IMR-90 (cell line): ENCODE data around the gene TMEM190. TPM values are rescaled to one million over a fixed set of nuclear protein-coding genes. Genes with fewer than 3 reads are reported as not detected.
"Not testable (repeated sequence)": the region's sequence is repeated elsewhere in the genome, so short reads cannot be mapped to it uniquely, and the experiment has no call there.

Source experiments
- ATAC-seq: fragments of 200-7000 bp; cut with Tn5 transposase; 2 replicates; pipeline ENCODE4 v1.9.1; 2020; ENCODE audit warnings: low read depth, mild to moderate bottlenecking, moderate library complexity
- BruUV-seq: library from RNA; stranded (reverse); fragments of 400-500 nt; replicated peaks from 2 replicates; lab custom pipeline; 2021; lab: Mats Ljungman, UMichigan
- CTCF ChIA-PET: fragments of 300-600 bp; formaldehyde crosslinking; extraction: SDS; loops from one replicate; lab custom pipeline; 2021; ENCODE audit warnings: antibody characterized with exemption; lab: Yijun Ruan, JAX
- POLR2A ChIA-PET: fragments of 300-600 bp; sonication (Branson Sonifier 250); formaldehyde crosslinking; loops from one replicate; lab custom pipeline; 2022; ENCODE audit warnings: antibody characterized with exemption; ENCODE audit not compliant: unreplicated experiment; lab: Charles Lee
- DNase-seq: peaks from one replicate; pipeline ENCODE4 v3.0.0; 2013
- H2AFZ ChIP-seq: replicated peaks from 2 replicates; pipeline ENCODE3; 2013; ENCODE audit warnings: low read length, mild to moderate bottlenecking; ENCODE audit not compliant: poor library complexity
- H2AK5ac ChIP-seq: 2 replicates; pipeline ENCODE4 v1.6.1; 2013; ENCODE audit warnings: low read depth, low read length, inconsistent platforms
- H2AK9ac ChIP-seq: replicated peaks from 2 replicates; pipeline ENCODE3; 2013; ENCODE audit warnings: mild to moderate bottlenecking, low read depth, low read length, moderate library complexity; ENCODE audit not compliant: poor library complexity
- H2BK120ac ChIP-seq: 2 replicates; pipeline ENCODE4 v1.6.1; 2013; ENCODE audit warnings: low read depth, low read length, inconsistent platforms
- H2BK15ac ChIP-seq: 3 replicates; pipeline ENCODE4 v1.6.1; 2013; ENCODE audit warnings: low read depth, low read length, inconsistent platforms
- H2BK20ac ChIP-seq: 2 replicates; pipeline ENCODE4 v1.6.1; 2013; ENCODE audit warnings: low read depth, mild to moderate bottlenecking, inconsistent platforms, low read length, moderate library complexity
- H2BK5ac ChIP-seq: 2 replicates; pipeline ENCODE4 v1.6.1; 2013; ENCODE audit warnings: mild to moderate bottlenecking, low read depth, low read length, inconsistent platforms; ENCODE audit not compliant: poor library complexity, severe bottlenecking
- H3K14ac ChIP-seq: replicated peaks from 2 replicates; pipeline ENCODE4 v1.6.1; 2013; ENCODE audit warnings: low read depth, low read length, inconsistent platforms
- H3K18ac ChIP-seq: 2 replicates; pipeline ENCODE4 v1.6.1; 2013; ENCODE audit warnings: low read depth, low read length, control low read depth
- H3K23ac ChIP-seq: 2 replicates; pipeline ENCODE4 v1.6.1; 2013; ENCODE audit warnings: low read depth, low read length, inconsistent platforms
- H3K27ac ChIP-seq: 2 replicates; pipeline ENCODE4 v1.5.1; 2013; ENCODE audit warnings: mild to moderate bottlenecking, control low read depth, low read length; ENCODE audit not compliant: insufficient read depth
- H3K27me3 ChIP-seq: 2 replicates; pipeline ENCODE4 v1.6.1; 2013; ENCODE audit warnings: low read length; ENCODE audit not compliant: control insufficient read depth, insufficient read depth
- H3K36me3 ChIP-seq: 2 replicates; pipeline ENCODE4 v1.6.1; 2013; ENCODE audit warnings: low read length, mixed read lengths; ENCODE audit not compliant: control insufficient read depth, insufficient read depth
- H3K4ac ChIP-seq: 2 replicates; pipeline ENCODE4 v1.6.1; 2013; ENCODE audit warnings: low read depth, low read length, inconsistent platforms
- H3K4me1 ChIP-seq: 2 replicates; pipeline ENCODE4 v1.6.1; 2013; ENCODE audit warnings: low read length, mixed read lengths; ENCODE audit not compliant: control insufficient read depth, insufficient read depth
- H3K4me2 ChIP-seq: 2 replicates; pipeline ENCODE4 v1.6.1; 2013; ENCODE audit warnings: low read depth, mild to moderate bottlenecking, control low read depth, low read length, moderate library complexity
- H3K4me3 ChIP-seq: 2 replicates; pipeline ENCODE4 v1.5.1; 2013; ENCODE audit warnings: low read depth, mild to moderate bottlenecking, control low read depth, low read length, moderate library complexity; ENCODE audit not compliant: insufficient read depth
- H3K56ac ChIP-seq: 2 replicates; pipeline ENCODE4 v1.6.1; 2013; ENCODE audit warnings: low read length, inconsistent platforms; ENCODE audit not compliant: insufficient read depth; ENCODE audit errors: extremely low read depth
- H3K79me1 ChIP-seq, 2 experiments: 2 replicates each; pipeline ENCODE4 v1.6.1; 2013; ENCODE audit warnings: low read length in 2 of 2, inconsistent platforms in 1 of 2, low read depth in 1 of 2
- H3K9ac ChIP-seq: 2 replicates; pipeline ENCODE4 v1.6.1; 2013; ENCODE audit warnings: low read depth, low read length, control low read depth
- H3K9me1 ChIP-seq: 2 replicates; pipeline ENCODE4 v1.6.1; 2013; ENCODE audit warnings: low read length, inconsistent platforms; ENCODE audit not compliant: insufficient read depth
- H3K9me3 ChIP-seq: 2 replicates; pipeline ENCODE4 v1.6.1; 2013; ENCODE audit warnings: low read length; ENCODE audit not compliant: control insufficient read depth, insufficient read depth
- H4K20me1 ChIP-seq: 2 replicates; pipeline ENCODE4 v1.6.1; 2013; ENCODE audit warnings: low read length, inconsistent platforms; ENCODE audit not compliant: insufficient read depth
- H4K5ac ChIP-seq: 2 replicates; pipeline ENCODE4 v1.6.1; 2013; ENCODE audit warnings: mild to moderate bottlenecking, low read depth, low read length, control low read depth
- H4K8ac ChIP-seq, 2 experiments: 2 replicates each; pipeline ENCODE4 v1.6.1; 2013; ENCODE audit warnings: low read depth in 2 of 2, low read length in 2 of 2, control low read depth in 1 of 2, inconsistent platforms in 1 of 2
- H4K91ac ChIP-seq: 2 replicates; pipeline ENCODE4 v1.6.1; 2013; ENCODE audit warnings: low read depth, low read length, inconsistent platforms; ENCODE audit not compliant: insufficient read depth
- RFX5 ChIP-seq: IDR thresholded peaks from 2 replicates; pipeline ENCODE4 v1.8.0; 2012; ENCODE audit warnings: low read depth, mild to moderate bottlenecking, low read length, moderate library complexity
- WGBS, 2 experiments: methylation state at CpG; one replicate each; pipeline versions ENCODE4 v1.1.5 to v1.1.7; 2013; ENCODE audit warnings: missing lambda C conversion rate in 2 of 2; ENCODE audit not compliant: insufficient read length in 1 of 2; ENCODE audit errors: extremely low coverage in 2 of 2; 5-methylcytosine and 5-hydroxymethylcytosine counted together
- dilution Hi-C: fragments of 300-500 bp; cut with HindIII; formaldehyde crosslinking; loops from one replicate; pipeline ENCODE4 v1.14.3; 2018; ENCODE audit warnings: low sequenced_read_pairs; ENCODE audit not compliant: unreplicated experiment
- in situ Hi-C: fragments of 300-500 bp; cut with MboI; formaldehyde crosslinking; loops from 3 replicates; pipeline ENCODE4 v1.14.3; 2019; ENCODE audit warnings: low sequenced_read_pairs, inconsistent platforms, mixed read lengths
- intact Hi-C: fragments of 100-400 bp; cut with micrococcal nuclease; formaldehyde crosslinking; loops from 2 replicates; pipeline ENCODE4 v1.10.0; 2022
- polyA plus RNA-seq, 3 experiments: library from polyadenylated mRNA; depleted of rRNA; stranded (reverse); fragments of >200 nt; gene quantifications; 2 replicates each; pipeline ENCODE4 v1.2.3, GENCODE V29; 2012; ENCODE audit warnings: low replicate concordance in 1 of 3
- total RNA-seq: library from RNA; depleted of rRNA; stranded (reverse); fragments of >200 nt; gene quantifications from 2 replicates; pipeline ENCODE4 v1.2.3, GENCODE V29; 2012

The TMEM190 gene
- total and polyA plus RNA-seq, 2 of the 4 experiments (the other 2 are of a cell fraction): 1.6 TPM; not detected in 1

DNA sequence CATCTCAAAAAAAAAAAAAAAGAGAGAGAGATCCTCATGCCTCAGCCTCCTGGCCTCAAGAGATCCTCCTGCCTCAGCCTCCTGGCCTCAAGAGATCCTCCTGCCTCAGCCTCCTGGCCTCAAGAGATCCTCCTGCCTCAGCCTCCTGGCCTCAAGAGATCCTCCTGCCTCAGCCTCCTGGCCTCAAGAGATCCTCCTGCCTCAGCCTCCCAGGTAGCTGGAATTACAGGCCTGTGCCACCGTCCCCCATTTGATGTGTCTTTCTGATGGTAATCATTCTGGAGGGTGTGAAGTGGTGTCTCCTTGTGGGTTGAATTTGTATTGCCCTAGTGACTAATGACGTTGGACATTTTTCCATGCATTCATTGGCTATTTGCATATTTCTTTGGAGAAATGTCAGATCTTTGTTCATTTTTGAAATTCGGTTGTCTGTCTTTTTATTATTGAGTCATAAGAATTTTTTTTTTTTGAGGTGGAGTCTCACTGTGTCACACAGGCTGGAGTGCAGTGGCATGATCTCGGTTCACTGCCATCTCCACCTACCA lies 47.8 kb upstream of the TMEM190 start:
- peak; percentile 91 for TF ChIP-seq RFX5
- CTCF ChIA-PET: interaction anchor here (0.7 kb wide), 1 partner anchor 779 kb away, joined by 4 read pairs; no protein-coding TSS in a partner anchor
- H3K9me3 ChIP-seq, H3K4ac ChIP-seq, H4K91ac ChIP-seq, in situ Hi-C loops, H4K8ac ChIP-seq, H3K9ac ChIP-seq, H2BK120ac ChIP-seq, H2BK20ac ChIP-seq, H3K27me3 ChIP-seq, H3K36me3 ChIP-seq, BruUV-seq, H2AK5ac ChIP-seq, H3K14ac ChIP-seq, dilution Hi-C loops, H3K23ac ChIP-seq, ATAC-seq, H4K20me1 ChIP-seq, H3K9me1 ChIP-seq, H3K4me3 ChIP-seq, H3K4me1 ChIP-seq, POLR2A ChIA-PET, H4K5ac ChIP-seq, H3K79me1 ChIP-seq, H3K4me2 ChIP-seq, H2BK5ac ChIP-seq, H2BK15ac ChIP-seq, H2AK9ac ChIP-seq, H3K56ac ChIP-seq, H3K27ac ChIP-seq, DNase-seq, intact Hi-C loops, H3K18ac ChIP-seq, H2AFZ ChIP-seq: not testable (repeated sequence)
- 83% methylated on average over 1 of the region's 4 CpGs; no CpG with 5 or more reads in 1 of the 2 experiments for WGBS, 2 experiments

DNA sequence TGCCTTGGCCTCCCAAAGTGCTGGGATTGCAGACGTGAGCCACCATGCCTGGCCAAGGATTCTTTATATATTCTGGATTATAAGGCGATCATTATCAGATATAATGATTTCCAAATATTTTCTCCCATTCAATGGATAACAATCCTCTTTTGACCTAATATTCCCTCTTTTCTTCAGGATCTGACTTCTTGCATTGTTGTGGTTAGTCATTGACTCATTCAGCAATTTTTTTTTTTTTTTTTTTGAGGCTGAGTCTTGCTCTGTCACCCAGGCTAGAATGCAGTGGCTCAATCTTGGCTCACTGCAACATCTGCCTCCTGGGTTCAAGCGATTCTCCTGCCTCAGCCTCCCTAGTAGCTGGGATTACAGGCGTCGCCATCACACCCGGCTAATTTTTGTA lies 46.8 kb upstream of the TMEM190 start:
- H4K91ac ChIP-seq, intact Hi-C loops, H2AK9ac ChIP-seq, H2AK5ac ChIP-seq, H3K9me1 ChIP-seq, H4K20me1 ChIP-seq, H3K4ac ChIP-seq, H3K4me2 ChIP-seq, H2BK15ac ChIP-seq, H3K18ac ChIP-seq, H2BK5ac ChIP-seq, H3K27me3 ChIP-seq, BruUV-seq, H3K9me3 ChIP-seq, H3K79me1 ChIP-seq, H2AFZ ChIP-seq, H4K8ac ChIP-seq, H3K23ac ChIP-seq, in situ Hi-C loops, H3K4me3 ChIP-seq, H3K4me1 ChIP-seq, H3K9ac ChIP-seq, H3K56ac ChIP-seq, H4K5ac ChIP-seq, dilution Hi-C loops, POLR2A ChIA-PET, ATAC-seq, DNase-seq, CTCF ChIA-PET, H2BK120ac ChIP-seq, H3K36me3 ChIP-seq, H3K14ac ChIP-seq, H3K27ac ChIP-seq, H2BK20ac ChIP-seq: not testable (repeated sequence)
- no CpG with 5 or more reads among the region's 6 CpGs for WGBS, 2 experiments
